HepG2 (cell line): Measurements from ENCODE around the gene CFL1. TPM values are rescaled to one million over a fixed set of nuclear protein-coding genes. Genes with fewer than 3 reads are reported as not detected.

Experiments
- ATAC-seq: fragments of 200-7000 bp; cut with Tn5 transposase; 3 replicates; pipeline ENCODE4 v1.9.1; 2020; ENCODE audit warnings: mild to moderate bottlenecking, moderate library complexity
- BruUV-seq: library from RNA; stranded (reverse); fragments of 400-500 nt; replicated peaks from 2 replicates; lab custom pipeline; 2021; lab: Mats Ljungman, UMichigan
- CTCF ChIA-PET: fragments of 300-600 bp; formaldehyde crosslinking; extraction: SDS; loops from one replicate; lab custom pipeline; 2021; ENCODE audit warnings: low total read pairs, inconsistent platforms, low intra/inter-chr PET ratio; lab: Yijun Ruan, JAX
- POLR2A ChIA-PET: fragments of 350-600 bp; sonication (Branson Sonifier 250); formaldehyde crosslinking; loops from one replicate; lab custom pipeline; 2020; ENCODE audit warnings: antibody characterized with exemption, inconsistent platforms; lab: Yijun Ruan, JAX
- DNase-seq: peaks from one replicate; pipeline ENCODE4 v3.0.0-alpha.2; 2015; ENCODE audit warnings: low spot score
- FAIRE-seq: peaks from 3 replicates; lab custom pipeline; 2011; peaks lifted over from hg19 to GRCh38; lab: Jason Lieb, UNC
- H2AFZ ChIP-seq: one replicate; pipeline ENCODE4 v1.6.1; 2011; ENCODE audit warnings: low read length, inconsistent platforms
- H3K27ac ChIP-seq: fragments of 300-600 bp; 3 replicates; pipeline ENCODE4 v1.8.0; 2011; ENCODE audit warnings: mixed run types, mild to moderate bottlenecking, mixed read lengths, low read length, inconsistent platforms; ENCODE audit not compliant: insufficient read depth; ENCODE audit errors: extremely low read length
- H3K27me3 ChIP-seq, 2 experiments: fragments of 200-600 bp in 1 of 2; 2 replicates in 1 of 2; 3 replicates in 1 of 2; pipeline versions ENCODE4 v1.6.0 to v1.8.0; 2011; ENCODE audit warnings: low read length in 2 of 2, mild to moderate bottlenecking in 2 of 2, moderate library complexity in 2 of 2, inconsistent platforms in 1 of 2; ENCODE audit not compliant: insufficient read depth in 2 of 2, control insufficient read depth in 1 of 2
- H3K36me3 ChIP-seq, 2 experiments: fragments of 200-600 bp in 1 of 2; replicated peaks in 1 of 2; 2 replicates in 1 of 2; 3 replicates in 1 of 2; pipeline versions ENCODE4 v1.5.1 to v1.8.0; 2011; ENCODE audit warnings: low read length in 2 of 2, inconsistent platforms in 1 of 2; ENCODE audit not compliant: insufficient read depth in 2 of 2, control insufficient read depth in 1 of 2
- H3K4me1 ChIP-seq: 2 replicates; pipeline ENCODE4 v1.5.1; 2012; ENCODE audit warnings: low read length, inconsistent platforms; ENCODE audit not compliant: insufficient read depth
- H3K4me2 ChIP-seq: 2 replicates; pipeline ENCODE4 v1.6.0; 2011; ENCODE audit warnings: low read depth, low read length, inconsistent platforms
- H3K4me3 ChIP-seq, 3 experiments: fragments of 200-600 bp in 1 of 3; sonication (generic), shearing (Covaris generic) in 1 of 3; replicated peaks in 1 of 3; 2 replicates each; pipeline ENCODE4 v1.5.1; 2011 to 2016; ENCODE audit warnings: low read length in 3 of 3, inconsistent platforms in 2 of 3, low read depth in 2 of 3, mild to moderate bottlenecking in 2 of 3, control low read depth in 1 of 3, mixed read lengths in 1 of 3; ENCODE audit not compliant: insufficient read depth in 1 of 3
- H3K79me2 ChIP-seq: one replicate; pipeline ENCODE4 v1.6.1; 2011; ENCODE audit warnings: low read length, inconsistent platforms; ENCODE audit not compliant: insufficient read depth
- H3K9ac ChIP-seq: 2 replicates; pipeline ENCODE4 v1.6.0; 2011; ENCODE audit warnings: mild to moderate bottlenecking, low read depth, low read length, inconsistent platforms; ENCODE audit not compliant: insufficient read depth
- H3K9me3 ChIP-seq: 2 replicates; pipeline ENCODE4 v1.5.1; 2012; ENCODE audit warnings: mild to moderate bottlenecking, low read length
- H4K20me1 ChIP-seq: 2 replicates; pipeline ENCODE4 v1.6.0; 2011; ENCODE audit warnings: inconsistent platforms, mild to moderate bottlenecking, low read length, moderate library complexity; ENCODE audit not compliant: insufficient read depth
- AGO2 ChIP-seq: fragments of 200-400 bp; formaldehyde crosslinking; optimal IDR thresholded peaks from 2 replicates; pipeline ENCODE3; 2017; ENCODE audit warnings: mild to moderate bottlenecking, low read depth, low read length, moderate library complexity
- ARNT ChIP-seq: fragments of 450-650 bp; IDR thresholded peaks from 2 replicates; pipeline ENCODE4 v1.6.1; 2017
- POLR2AphosphoS5 ChIP-seq: IDR thresholded peaks from 2 replicates; pipeline ENCODE4 v1.6.1; 2012; ENCODE audit warnings: low read depth, low read length
- RBFOX2 ChIP-seq: fragments of 200-400 bp; formaldehyde crosslinking; IDR thresholded peaks from 2 replicates; pipeline ENCODE4 v1.6.1; 2017; ENCODE audit warnings: low read depth, mild to moderate bottlenecking, low read length
- ZBTB1 ChIP-seq: sonication (generic); formaldehyde crosslinking; IDR thresholded peaks from 2 replicates; pipeline ENCODE4 v1.4.0; 2020; ENCODE audit warnings: missing genetic modification reagents, borderline replicate concordance
- ZNF180 ChIP-seq: sonication (generic); formaldehyde crosslinking; IDR thresholded peaks from 2 replicates; pipeline ENCODE4 v1.4.0; 2020; ENCODE audit warnings: low read depth, missing genetic modification reagents, borderline replicate concordance
- ZNF660 ChIP-seq: sonication (generic); formaldehyde crosslinking; IDR thresholded peaks from 2 replicates; pipeline ENCODE4 v1.5.1; 2020; ENCODE audit warnings: mild to moderate bottlenecking, low read depth, missing genetic modification reagents, borderline replicate concordance
- ZNF775 ChIP-seq: sonication (generic); formaldehyde crosslinking; IDR thresholded peaks from 2 replicates; pipeline ENCODE4 v1.4.0; 2020; ENCODE audit warnings: missing genetic modification reagents, mild to moderate bottlenecking, moderate library complexity, borderline replicate concordance
- WGBS: methylation state at CpG from one replicate; pipeline ENCODE4 v1.1.6; 2017; ENCODE audit warnings: low lambda C conversion rate; 5-methylcytosine and 5-hydroxymethylcytosine counted together
- in situ Hi-C: cut with HindIII; loops from 2 replicates; pipeline ENCODE4 v1.10.0; 2017; ENCODE audit warnings: low pct_unique_long_range_greater_than_20kb; ENCODE audit not compliant: extremely low pct_ligation_motif_present
- intact Hi-C: fragments of 100-400 bp; cut with micrococcal nuclease; formaldehyde crosslinking; loops from one replicate; pipeline ENCODE4 v1.10.0; 2022; ENCODE audit not compliant: unreplicated experiment
- polyA plus RNA-seq, 8 experiments: library from polyadenylated mRNA; depleted of rRNA in 3 of 8; stranded (reverse) in 7 of 8; unstranded in 1 of 8; fragments of >200 nt; fragmentation: Illumina TruSeq in 4 of 8; extraction: Trizol in 4 of 8; gene quantifications; 2 replicates each; pipeline versions ENCODE4 v1.2.1 to v1.2.3, GENCODE V29; 2011 to 2016; ENCODE audit warnings: low read depth in 4 of 8, missing spikeins in 1 of 8, mixed read lengths in 1 of 8; ENCODE audit not compliant: insufficient read depth in 1 of 8
- total RNA-seq, 5 experiments: library from RNA; depleted of rRNA; stranded (reverse); fragments of >200 nt; fragmentation: Illumina TruSeq; extraction: Trizol; gene quantifications; 2 replicates each; pipeline ENCODE4 v1.2.3, GENCODE V29; 2016; ENCODE audit warnings: low read depth in 1 of 5

CFL1 gene
- total and polyA plus RNA-seq, 2 of the 13 experiments (the other 11 are each of a cell fraction or from before 2014, with no cell fraction given) = 379 to 383 TPM

DNA sequence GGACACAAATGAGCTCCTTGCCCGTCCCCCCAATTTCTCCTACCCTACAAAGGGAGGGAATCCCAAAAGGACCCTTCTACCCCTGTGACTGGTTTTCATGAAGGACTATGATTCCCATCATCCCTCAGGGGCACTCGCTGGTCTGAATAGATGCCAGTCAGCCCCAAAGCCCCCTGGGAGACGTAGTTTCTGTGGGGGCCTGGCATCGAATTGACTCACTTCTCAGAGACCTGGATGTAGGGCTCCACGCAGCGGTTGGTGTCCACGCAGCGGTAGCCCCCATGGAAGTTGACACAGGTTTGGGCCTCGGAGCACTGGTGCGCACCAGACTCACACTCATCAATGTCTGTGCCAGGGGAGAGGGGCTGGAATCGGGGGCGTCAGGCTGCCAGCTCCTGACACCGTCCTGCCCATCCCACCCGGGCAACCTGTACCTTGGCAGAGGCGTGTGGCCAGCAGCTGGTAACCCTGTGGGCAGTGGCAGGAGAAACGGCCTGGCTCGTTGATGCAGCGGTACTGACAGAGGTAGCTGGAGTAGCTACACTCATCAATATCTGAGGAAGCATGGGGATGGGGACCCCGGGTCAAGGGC lies 10.2 kb upstream of the CFL1 start (continued):
- TF ChIP-seq RBFOX2 = peak; percentile 54
- TF ChIP-seq ZBTB1 = no peak
- TF ChIP-seq ZNF775 (CRISPR knock-in tag) = no peak
- TF ChIP-seq ZNF660 = no peak
- no peak for TF ChIP-seq ZNF180 (CRISPR knock-in tag)
- TF ChIP-seq AGO2 = peak; percentile 89
- TF ChIP-seq, all 625 proteins: peak for 16

DNA sequence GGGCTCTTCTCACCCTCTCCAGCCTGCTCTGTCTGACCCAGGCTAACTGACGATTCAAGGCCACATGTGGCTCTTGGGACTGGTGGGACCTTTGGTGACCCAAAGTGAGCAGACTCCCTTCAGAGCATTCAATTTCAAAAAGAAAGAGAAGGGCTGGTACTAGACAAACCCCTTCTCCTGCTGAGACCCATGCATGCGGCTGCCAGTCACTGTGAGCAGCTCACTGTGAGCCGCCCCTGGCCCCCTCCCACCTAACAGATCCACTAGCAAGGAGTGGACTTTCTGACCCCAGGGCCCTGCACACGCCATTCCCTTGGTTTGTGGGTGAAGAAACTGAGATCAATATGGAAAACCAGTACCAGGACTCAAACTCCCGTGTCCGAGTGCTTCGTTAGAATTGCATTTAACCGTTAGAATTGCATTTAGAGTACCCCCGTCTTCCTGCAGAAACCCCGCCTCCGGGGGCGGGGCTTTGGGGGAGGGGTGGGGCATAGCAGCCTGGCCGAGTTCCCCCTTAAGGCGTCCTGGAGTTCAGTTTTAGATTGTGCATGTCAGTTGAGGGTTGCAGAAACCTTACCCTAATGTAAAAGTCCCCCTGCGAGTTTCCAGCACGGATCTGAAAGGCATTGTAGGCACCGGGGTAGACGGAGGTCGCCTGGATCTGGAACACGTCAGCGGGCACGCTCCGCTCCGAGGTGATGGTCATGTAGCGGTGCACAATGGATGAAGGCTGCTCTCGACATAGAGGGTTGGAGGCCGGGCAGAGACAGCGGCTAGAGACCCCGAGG lies 9.5 kb upstream of the CFL1 start:
- in situ Hi-C loops = no loop called here
- H3K27ac ChIP-seq = no peak overlapping the region
- no peak for FAIRE-seq

More for the DNA sequence above, 9.5 kb upstream of the CFL1 start:
- Histone ChIP-seq H3K27me3 (no peaks in the 10 kb centered on the region), H3K79me2 (no peaks in the 10 kb centered on the region), H3K9ac (no peak overlapping the region), H2AFZ (no peak overlapping the region), H3K9me3 (no peaks in the 10 kb centered on the region), H3K4me2 (no peak overlapping the region), H3K4me3 (no peak overlapping the region), H3K4me1 (peaks cover 24% of the 10 kb centered on the region), H3K36me3 (peaks cover 14 to 45% of the 10 kb centered on the region in 2 experiments; a peak in 4 of 5 replicates), H4K20me1 (no peaks in the 10 kb centered on the region)
- CTCF ChIA-PET = no interaction called here
- intact Hi-C loops = no loop called here
- BruUV-seq = no TSS peak
- 89% methylated on average over 29 of the region's 29 CpGs for WGBS
- POLR2A ChIA-PET = interaction anchor here (8.9 kb wide), 1 partner anchor 8 kb away, joined by 81 read pairs; the partner anchor contains the start of genes CFL1 and MUS81
- no peak for DNase-seq
- TF ChIP-seq ARNT (no peak), POLR2AphosphoS5 (0 out of 2 replicates have a peak, but pooled peaks have one; percentile 1), RBFOX2 (peak; percentile 15)
- ATAC-seq = no peak
